Measurements from ENCODE around the gene ENTPD1.

Gene ENTPD1

GRCh38 chr10:95809370-95810197 is 53.6 kb downstream of the ENTPD1 start:
- Histone ChIP-seq H3K9me3 (ENCODE audit: insufficient read depth, low read length) (no peaks in the 10 kb centered on the region), H3K9ac (ENCODE audit: low read length) (no peak overlapping the region), H3K27me3 (ENCODE audit: low read length) (no peaks in the 10 kb centered on the region), H3K36me3 (ENCODE audit: low read length) (no peaks in the 10 kb centered on the region), H3F3A (ENCODE audit: insufficient read depth) (no peaks in the 10 kb centered on the region), H3K9me2 (replicated peaks; ENCODE audit: insufficient read depth, low read length) (no peaks in the 10 kb centered on the region), H3K4me2 (ENCODE audit: low read depth, low read length, poor library complexity, severe bottlenecking) (no peak overlapping the region), H4K20me1 (ENCODE audit: low read depth, low read length) (no peaks in the 10 kb centered on the region), H3K27ac (ENCODE audit: low read depth, low read length) (no peak overlapping the region), H3K4me3 (ENCODE audit: insufficient read depth, low read length, poor library complexity, severe bottlenecking) (no peak overlapping the region), H2AFZ (ENCODE audit: low read depth, low read length, severe bottlenecking) (no peak overlapping the region), H3K79me2 (ENCODE audit: insufficient read depth, low read length) (no peaks in the 10 kb centered on the region)
- TF ChIP-seq, protein P1, sequence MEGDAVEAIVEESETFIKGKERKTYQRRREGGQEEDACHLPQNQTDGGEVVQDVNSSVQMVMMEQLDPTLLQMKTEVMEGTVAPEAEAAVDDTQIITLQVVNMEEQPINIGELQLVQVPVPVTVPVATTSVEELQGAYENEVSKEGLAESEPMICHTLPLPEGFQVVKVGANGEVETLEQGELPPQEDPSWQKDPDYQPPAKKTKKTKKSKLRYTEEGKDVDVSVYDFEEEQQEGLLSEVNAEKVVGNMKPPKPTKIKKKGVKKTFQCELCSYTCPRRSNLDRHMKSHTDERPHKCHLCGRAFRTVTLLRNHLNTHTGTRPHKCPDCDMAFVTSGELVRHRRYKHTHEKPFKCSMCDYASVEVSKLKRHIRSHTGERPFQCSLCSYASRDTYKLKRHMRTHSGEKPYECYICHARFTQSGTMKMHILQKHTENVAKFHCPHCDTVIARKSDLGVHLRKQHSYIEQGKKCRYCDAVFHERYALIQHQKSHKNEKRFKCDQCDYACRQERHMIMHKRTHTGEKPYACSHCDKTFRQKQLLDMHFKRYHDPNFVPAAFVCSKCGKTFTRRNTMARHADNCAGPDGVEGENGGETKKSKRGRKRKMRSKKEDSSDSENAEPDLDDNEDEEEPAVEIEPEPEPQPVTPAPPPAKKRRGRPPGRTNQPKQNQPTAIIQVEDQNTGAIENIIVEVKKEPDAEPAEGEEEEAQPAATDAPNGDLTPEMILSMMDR (IDR thresholded peaks at IDR 0.05; ENCODE audit: insufficient read depth, low read length, poor library complexity, severe bottlenecking), result no peak
- TF ChIP-seq EZH2phosphoT487 (conservative IDR thresholded peaks at IDR 0.05; ENCODE audit: low read length), result no peak

GRCh38 chr10:95810198-95810976 is 54.4 kb downstream of the ENTPD1 start:
- Histone ChIP-seq H3F3A (ENCODE audit: insufficient read depth) (no peaks in the 10 kb centered on the region), H3K79me2 (ENCODE audit: insufficient read depth, low read length) (no peaks in the 10 kb centered on the region), H3K9me3 (ENCODE audit: insufficient read depth, low read length) (no peaks in the 10 kb centered on the region), H3K27me3 (ENCODE audit: low read length) (no peaks in the 10 kb centered on the region), H3K4me3 (ENCODE audit: insufficient read depth, low read length, poor library complexity, severe bottlenecking) (no peak overlapping the region), H3K4me2 (ENCODE audit: low read depth, low read length, poor library complexity, severe bottlenecking) (no peak overlapping the region), H4K20me1 (ENCODE audit: low read depth, low read length) (no peaks in the 10 kb centered on the region), H3K27ac (ENCODE audit: low read depth, low read length) (no peak overlapping the region), H2AFZ (ENCODE audit: low read depth, low read length, severe bottlenecking) (no peak overlapping the region), H3K9me2 (replicated peaks; ENCODE audit: insufficient read depth, low read length) (no peaks in the 10 kb centered on the region), H3K36me3 (ENCODE audit: low read length) (no peaks in the 10 kb centered on the region), H3K9ac (ENCODE audit: low read length) (no peak overlapping the region)
- TF ChIP-seq EZH2phosphoT487 (conservative IDR thresholded peaks at IDR 0.05; ENCODE audit: low read length), result no peak
- TF ChIP-seq, protein P1 (IDR thresholded peaks at IDR 0.05; ENCODE audit: insufficient read depth, low read length, poor library complexity, severe bottlenecking), result no peak

- Histone ChIP-seq H3K9ac (ENCODE audit: low read length) (no peak overlapping the region), H3F3A (ENCODE audit: insufficient read depth) (no peaks in the 10 kb centered on the region), H3K9me2 (replicated peaks; ENCODE audit: insufficient read depth, low read length) (no peaks in the 10 kb centered on the region), H3K36me3 (ENCODE audit: low read length) (no peaks in the 10 kb centered on the region), H3K4me2 (ENCODE audit: low read depth, low read length, poor library complexity, severe bottlenecking) (no peak overlapping the region), H3K79me2 (ENCODE audit: insufficient read depth, low read length) (no peaks in the 10 kb centered on the region), H3K4me3 (ENCODE audit: insufficient read depth, low read length, poor library complexity, severe bottlenecking) (no peak overlapping the region), H3K27me3 (ENCODE audit: low read length) (no peaks in the 10 kb centered on the region), H2AFZ (ENCODE audit: low read depth, low read length, severe bottlenecking) (no peak overlapping the region), H4K20me1 (ENCODE audit: low read depth, low read length) (no peaks in the 10 kb centered on the region), H3K27ac (ENCODE audit: low read depth, low read length) (no peak overlapping the region), H3K9me3 (ENCODE audit: insufficient read depth, low read length) (no peaks in the 10 kb centered on the region)
- TF ChIP-seq, protein P1 (IDR thresholded peaks at IDR 0.05; ENCODE audit: insufficient read depth, low read length, poor library complexity, severe bottlenecking), result no peak
- no peak for TF ChIP-seq EZH2phosphoT487 (conservative IDR thresholded peaks at IDR 0.05; ENCODE audit: low read length)
Measured at GRCh38 chr10:95813054-95813685, 57.2 kb downstream of the ENTPD1 start.

Data from SU-DHL-6 (cell line).